GM21447 (cell line): ENCODE measurements around the gene ULBP2.
"Not testable (repeated sequence)": the region's sequence is repeated elsewhere in the genome, so short reads cannot be mapped to it uniquely, and the experiment has no call there.

Experiments used
- ATAC-seq: cut with Tn5 transposase; IDR thresholded peaks from one replicate; pipeline ENCODE4 v1.9.1; 2021; ENCODE audit not compliant: unreplicated experiment

ULBP2 gene

GRCh38 chr6:149948616-149949015, 6.8 kb downstream of the ULBP2 start:
- ATAC-seq, result no peak

GRCh38 chr6:149950423-149950822, 8.6 kb downstream of the ULBP2 start:
- ATAC-seq, result no peak

- no peak for ATAC-seq
These were observed 9.3 kb downstream of the ULBP2 start for GRCh38 chr6:149951096-149951495.

GRCh38 chr6:149951626-149952025, 9.8 kb downstream of the ULBP2 start:
- no peak for ATAC-seq

GRCh38 chr6:149953390-149953789, 11.6 kb downstream of the ULBP2 start:
- not testable (repeated sequence) for ATAC-seq

- not testable (repeated sequence) for ATAC-seq
These were observed 12.1 kb downstream of the ULBP2 start for GRCh38 chr6:149953934-149954327.

GRCh38 chr6:149954328-149954983, 12.6 kb downstream of the ULBP2 start:
- not testable (repeated sequence) for ATAC-seq

GRCh38 chr6:149954984-149955653, 13.3 kb downstream of the ULBP2 start:
- ATAC-seq, result not testable (repeated sequence)

- not testable (repeated sequence) for ATAC-seq
These were observed 14.0 kb downstream of the ULBP2 start for GRCh38 chr6:149955654-149956317.

GRCh38 chr6:149958124-149958523, 16.3 kb downstream of the ULBP2 start:
- not testable (repeated sequence) for ATAC-seq

GRCh38 chr6:149959806-149960205, 18.0 kb downstream of the ULBP2 start:
- not testable (repeated sequence) for ATAC-seq

- ATAC-seq, result no peak
These were observed 18.7 kb downstream of the ULBP2 start for GRCh38 chr6:149960488-149960887.

GRCh38 chr6:149961728-149962425, 20.1 kb downstream of the ULBP2 start:
- no peak for ATAC-seq

- ATAC-seq, result no peak
These were observed 20.8 kb downstream of the ULBP2 start for GRCh38 chr6:149962461-149963211.

GRCh38 chr6:149963212-149963461, 21.3 kb downstream of the ULBP2 start:
- no peak for ATAC-seq

GRCh38 chr6:149963462-149964307, 21.9 kb downstream of the ULBP2 start, which contains the start of gene ULBP1:
ULBP1 (plus strand) TSS chr6:149963943; CDS start chr6:149964050, 107 bp downstream.
- ATAC-seq, result peak; percentile 65

- ATAC-seq, result no peak
These were observed 22.7 kb downstream of the ULBP2 start for GRCh38 chr6:149964308-149965193.

- ATAC-seq, result no peak
These were observed 23.6 kb downstream of the ULBP2 start for GRCh38 chr6:149965194-149966020.
